NT2/D1 (cell line): Measurements from ENCODE around the gene PRR7.

Experiments
- SUZ12 ChIP-seq: IDR thresholded peaks from 2 replicates; pipeline ENCODE4 v1.6.1; 2011; ENCODE audit not compliant: insufficient read length, insufficient read depth; ENCODE audit errors: extremely low read depth
- YY1 ChIP-seq: IDR thresholded peaks from 2 replicates; pipeline ENCODE4 v1.6.1; 2011; ENCODE audit not compliant: insufficient read length, insufficient read depth

DNA sequence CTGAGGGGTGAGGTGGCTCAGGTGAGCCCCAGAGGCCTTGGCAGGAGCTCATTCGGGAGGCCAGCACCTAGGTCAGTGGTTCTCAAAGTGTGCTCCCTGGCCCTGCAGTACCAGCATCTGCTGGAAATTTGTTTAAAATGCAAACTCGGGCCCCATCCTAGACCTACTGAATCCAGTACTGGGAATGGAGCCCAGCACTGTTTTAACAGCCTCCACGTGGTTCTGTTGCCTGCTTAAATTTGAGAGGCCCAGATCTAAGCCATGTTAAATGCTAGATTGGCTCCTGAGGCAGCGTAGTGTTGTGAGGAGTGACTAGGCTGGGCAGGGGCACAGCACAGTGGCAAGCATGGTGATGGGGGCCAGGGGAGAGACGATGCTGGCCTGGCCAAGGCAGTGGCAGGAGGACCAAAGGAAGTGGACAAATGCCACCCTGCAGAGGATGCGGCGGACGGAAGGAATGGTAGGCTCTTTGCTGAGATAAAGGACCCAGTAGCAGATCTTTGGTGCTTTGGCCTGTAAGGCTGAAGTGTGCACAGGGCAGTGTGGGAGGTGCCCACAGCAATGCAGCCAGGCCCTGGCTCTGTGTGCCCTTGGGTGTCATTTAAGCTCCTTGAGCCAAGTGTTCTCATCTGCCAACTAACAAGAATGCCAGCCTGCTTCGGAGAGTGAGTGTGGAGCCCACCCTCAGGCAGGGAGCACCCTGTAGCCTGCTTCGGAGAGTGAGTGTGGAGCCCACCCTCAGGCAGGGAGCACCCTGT is 4.2 kb downstream of the PRR7 start:
- TF ChIP-seq SUZ12: no peak
- no peak for TF ChIP-seq YY1
